Measurements from ENCODE around the gene OTULINL. TPM values are rescaled to one million over a fixed set of nuclear protein-coding genes. Genes with fewer than 3 reads are reported as not detected.

The OTULINL gene
- total RNA-seq, 1 donor from 2014 or later: 4.9 TPM

- DNase-seq (no peak), ATAC-seq (ENCODE audit: poor library complexity) (no peak)
- intact Hi-C loops (cut with DNase I): no loop called here
Observed at GRCh38 chr5:14650052-14650451, 68.5 kb downstream of the OTULINL start.

GRCh38 chr5:14655146-14655741 lies 73.7 kb downstream of the OTULINL start:
- DNase-seq (no peak), ATAC-seq (ENCODE audit: poor library complexity) (no peak)
- intact Hi-C loops (cut with DNase I): no loop called here

- intact Hi-C loops (cut with DNase I): no loop called here
- ATAC-seq (ENCODE audit: poor library complexity) (no peak), DNase-seq (no peak)
Observed at GRCh38 chr5:14656898-14657297, 75.3 kb downstream of the OTULINL start.

GRCh38 chr5:14659821-14660607 lies 78.4 kb downstream of the OTULINL start:
- intact Hi-C loops (cut with DNase I): no loop called here
- ATAC-seq (ENCODE audit: poor library complexity) (no peak), DNase-seq (no peak)

GRCh38 chr5:14660833-14661232 lies 79.2 kb downstream of the OTULINL start:
- ATAC-seq (ENCODE audit: poor library complexity) (no peak), DNase-seq (no peak)
- intact Hi-C loops (cut with DNase I): no loop called here

Other genes with a start within 250 kb of the OTULINL start
- 23.1 TPM for gene OTULIN, start 82.9 kb downstream of the OTULINL start, total RNA-seq